Thoracic aorta (tissue), 2 donors: ENCODE results near the gene DPRX. TPM values are rescaled to one million over a fixed set of nuclear protein-coding genes. Genes with fewer than 3 reads are reported as not detected.

Source experiments
- ATAC-seq: fragments of 150-250 bp; one replicate; pipeline ENCODE4 v1.8.0; 2017; ENCODE audit warnings: low read depth; ENCODE audit not compliant: insufficient number of reproducible peaks, low FRiP score
- DNase-seq: peaks from one replicate; pipeline ENCODE4 v3.0.0-alpha.2; 2020; ENCODE audit warnings: low spot score
- H3K27ac ChIP-seq, 2 donors: fragments of 200-600 bp; sonication (generic); 1 replicate in 1 of 2; 2 replicates in 1 of 2; pipeline ENCODE4 v1.5.1; 2016; ENCODE audit warnings: mild to moderate bottlenecking in 2 of 2, moderate library complexity in 2 of 2
- H3K27me3 ChIP-seq: fragments of 200-600 bp; sonication (generic); replicated peaks from 2 replicates; pipeline ENCODE4 v1.6.0; 2016; ENCODE audit warnings: mild to moderate bottlenecking; ENCODE audit not compliant: insufficient read depth
- H3K36me3 ChIP-seq: fragments of 200-600 bp; sonication (generic); one replicate; pipeline ENCODE4 v1.5.1; 2016
- H3K4me1 ChIP-seq, 2 donors: fragments of 200-600 bp; sonication (generic); 1 replicate in 1 of 2; 2 replicates in 1 of 2; pipeline versions ENCODE4 v1.5.1 to v1.6.0; 2016; ENCODE audit warnings: low read depth in 2 of 2, mild to moderate bottlenecking in 1 of 2; ENCODE audit not compliant: control insufficient read depth in 1 of 2
- H3K4me3 ChIP-seq: fragments of 200-600 bp; sonication (generic); 2 replicates; pipeline ENCODE4 v1.5.1; 2016; ENCODE audit warnings: mild to moderate bottlenecking
- H3K9me3 ChIP-seq: fragments of 200-600 bp; sonication (generic); 2 replicates; pipeline ENCODE4 v1.5.1; 2016
- CTCF ChIP-seq: fragments of 200-600 bp; sonication (generic); IDR thresholded peaks from one replicate; pipeline ENCODE4 v1.5.1; 2019; ENCODE audit warnings: antibody characterized with exemption
- total RNA-seq, 2 donors: library from RNA; depleted of rRNA; stranded (reverse); fragments of >200 nt; gene quantifications; one replicate each; pipeline versions ENCODE4 v1.1.0 to v1.2.3, GENCODE V29; 2016

DPRX gene
- total RNA-seq, 2 donors from 2014 or later, result not detected

DNA sequence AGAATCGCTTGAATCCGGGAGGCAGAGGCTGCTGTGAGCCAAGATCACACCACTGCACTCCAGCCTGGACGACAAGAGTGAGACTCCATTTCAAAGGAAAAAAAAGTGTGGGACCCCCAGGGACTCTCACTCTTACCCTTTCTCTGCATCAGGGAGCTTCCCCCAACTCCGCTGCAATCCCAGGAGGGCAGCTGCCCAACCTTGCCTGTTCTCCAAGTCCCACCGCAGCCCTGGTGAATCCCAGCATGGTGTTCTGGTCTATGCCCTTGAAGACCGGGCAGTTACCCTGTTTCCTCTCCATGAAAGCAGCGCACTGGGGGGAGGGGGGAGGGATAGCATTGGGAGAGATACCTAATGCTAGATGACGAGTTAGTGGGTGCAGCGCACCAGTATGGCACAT, 35.7 kb upstream of the DPRX start:
- Histone ChIP-seq H3K27me3 (no peaks in the 10 kb centered on the region), H3K27ac (no peak overlapping the region), H3K36me3 (no peaks in the 10 kb centered on the region), H3K4me3 (no peak overlapping the region), H3K4me1 (no peaks in the 10 kb centered on the region), H3K9me3 (no peaks in the 10 kb centered on the region)
- no peak for DNase-seq
- no peak for ATAC-seq
- no peak for TF ChIP-seq CTCF

GRCh38 chr19:53597023-53597422, 34.8 kb upstream of the DPRX start:
- H3K4me1 ChIP-seq, result no peaks in the 10 kb centered on the region
- H3K36me3 ChIP-seq, result no peaks in the 10 kb centered on the region
- no peak overlapping the region for H3K27ac ChIP-seq
- H3K27me3 ChIP-seq, result no peaks in the 10 kb centered on the region
- no peak for DNase-seq
- no peak for ATAC-seq
- no peak overlapping the region for H3K4me3 ChIP-seq
- no peaks in the 10 kb centered on the region for H3K9me3 ChIP-seq
- TF ChIP-seq CTCF, result no peak

DNA sequence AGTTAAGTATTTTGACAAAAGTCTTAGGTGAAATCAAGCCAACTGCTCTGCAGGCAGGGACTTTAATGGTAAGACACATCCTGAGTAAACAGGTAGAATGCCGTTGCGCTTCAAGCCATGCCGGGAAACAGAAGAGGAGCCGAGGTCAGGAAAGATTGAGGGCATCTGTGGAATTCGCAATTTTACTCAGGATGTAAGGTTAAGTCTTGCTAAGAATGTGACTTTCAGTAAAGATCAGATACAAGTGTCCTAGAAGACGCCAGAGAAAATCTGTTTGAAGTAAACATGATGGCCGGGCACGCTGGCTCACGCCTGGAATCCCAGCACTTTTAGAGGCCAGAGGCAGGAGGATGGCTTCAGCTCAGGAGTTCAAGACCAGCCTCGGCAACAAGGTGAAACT, 33.4 kb upstream of the DPRX start:
- H3K9me3 ChIP-seq, result no peaks in the 10 kb centered on the region
- ATAC-seq (no peak), DNase-seq (no peak)
- no peaks in the 10 kb centered on the region for H3K4me1 ChIP-seq
- TF ChIP-seq CTCF, result no peak
- no peaks in the 10 kb centered on the region for H3K36me3 ChIP-seq
- H3K4me3 ChIP-seq, result no peak overlapping the region
- H3K27ac ChIP-seq, result no peak overlapping the region
- H3K27me3 ChIP-seq, result no peaks in the 10 kb centered on the region

- H3K4me3 ChIP-seq, result no peak overlapping the region
- ATAC-seq (no peak), DNase-seq (no peak)
- no peaks in the 10 kb centered on the region for H3K9me3 ChIP-seq
- H3K27me3 ChIP-seq, result no peaks in the 10 kb centered on the region
- no peaks in the 10 kb centered on the region for H3K4me1 ChIP-seq
- TF ChIP-seq CTCF, result no peak
- H3K27ac ChIP-seq, result no peak overlapping the region
- no peaks in the 10 kb centered on the region for H3K36me3 ChIP-seq
Observed at GRCh38 chr19:53600217-53600616, 31.6 kb upstream of the DPRX start.

DNA sequence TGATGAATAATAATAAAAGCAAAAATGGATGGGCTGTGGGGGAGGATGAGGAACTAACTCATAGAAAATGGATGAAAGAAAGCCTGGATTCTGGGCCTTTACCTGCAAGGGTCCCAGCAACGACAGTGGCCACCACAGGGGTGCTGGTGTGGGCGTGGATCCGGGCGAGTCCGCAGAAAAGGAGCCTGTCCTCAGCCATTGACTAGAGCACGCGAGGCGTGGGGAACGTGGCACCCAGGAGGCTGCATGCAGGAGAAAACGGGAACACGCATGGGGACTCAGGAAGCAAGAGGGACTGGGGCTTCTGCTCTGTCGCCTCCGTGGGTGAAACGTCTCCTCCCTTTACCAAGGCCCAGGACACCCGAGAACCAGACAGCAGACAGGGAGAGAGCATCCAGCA, 25.8 kb upstream of the DPRX start:
- DNase-seq (no peak), ATAC-seq (no peak)
- H3K27ac ChIP-seq, result no peak overlapping the region
- no peaks in the 10 kb centered on the region for H3K36me3 ChIP-seq
- no peaks in the 10 kb centered on the region for H3K27me3 ChIP-seq
- H3K4me1 ChIP-seq, result no peaks in the 10 kb centered on the region
- TF ChIP-seq CTCF, result no peak
- no peaks in the 10 kb centered on the region for H3K9me3 ChIP-seq
- H3K4me3 ChIP-seq, result no peak overlapping the region
